ENCODE results near the gene ENOX1.

DNA sequence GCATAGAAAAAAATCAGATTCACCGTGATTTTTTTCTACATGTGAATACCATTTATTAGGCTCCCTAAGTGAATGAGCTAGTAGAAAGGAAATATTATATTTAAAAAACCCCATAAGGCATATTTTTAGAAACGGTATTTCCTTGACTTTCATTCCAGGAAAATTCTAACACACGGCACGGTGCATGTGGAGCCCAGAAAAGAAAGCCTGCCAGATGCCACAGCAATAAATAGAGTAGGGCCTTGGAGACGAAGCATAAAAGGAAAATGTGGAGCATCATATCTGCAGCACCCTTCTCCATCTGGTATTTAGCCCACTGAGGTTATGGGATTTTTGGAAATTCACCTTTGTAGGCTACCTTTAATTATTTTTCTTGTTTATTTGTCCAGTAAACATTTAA lies 314.4 kb downstream of the ENOX1 start:
- no peak for TF ChIP-seq EZH2 (IDR thresholded peaks at IDR 0.05)
- no peak for TF ChIP-seq POLR2AphosphoS5 (IDR thresholded peaks at IDR 0.05; ENCODE audit: borderline replicate concordance, low read depth, low read length)
- TF ChIP-seq FOXP2 (optimal IDR thresholded peaks at IDR 0.05; ENCODE audit: control extremely low read depth, extremely low read length, insufficient read depth), result no peak

All from SK-N-MC (cell line).